SKM-1 (cell line): Measurements from ENCODE around the gene DNAJB12.
A peak's percentile ranks its signal among the peaks of the same experiment; 100 is the strongest.
"Not testable (repeated sequence)": the region's sequence is repeated elsewhere in the genome, so short reads cannot be mapped to it uniquely, and the experiment has no call there.

Experiments used
- DNase-seq: peaks from one replicate; lab custom pipeline; 2025; ENCODE audit not compliant: unreplicated experiment; lab: John Stamatoyannopoulos, UW

Gene DNAJB12

GRCh38 chr10:72354356-72355213 lies at the start of gene DNAJB12:
TSS of gene DNAJB12 (minus strand) at chr10:72354919. CDS start at chr10:72354897, 22 bp downstream.
- DNase-seq: peak; percentile 86

GRCh38 chr10:72395581-72395980 lies 40.9 kb upstream of the DNAJB12 start:
- DNase-seq: not testable (repeated sequence)

- no peak for DNase-seq
Observed at GRCh38 chr10:72392571-72392970, 37.9 kb upstream of the DNAJB12 start.

- no peak for DNase-seq
Observed at GRCh38 chr10:72390764-72391163, 36.0 kb upstream of the DNAJB12 start.

GRCh38 chr10:72389716-72390115 lies 35.0 kb upstream of the DNAJB12 start:
- DNase-seq: no peak

GRCh38 chr10:72389014-72389413 lies 34.3 kb upstream of the DNAJB12 start:
- no peak for DNase-seq

- no peak for DNase-seq
Observed at GRCh38 chr10:72388062-72388461, 33.3 kb upstream of the DNAJB12 start.

- DNase-seq: no peak
Observed at GRCh38 chr10:72386916-72387586, 32.3 kb upstream of the DNAJB12 start.

GRCh38 chr10:72385724-72386123 lies 31.0 kb upstream of the DNAJB12 start:
- DNase-seq: no peak

GRCh38 chr10:72384982-72385381 lies 30.3 kb upstream of the DNAJB12 start:
- not testable (repeated sequence) for DNase-seq

- DNase-seq: no peak
Observed at GRCh38 chr10:72379776-72380175, 25.1 kb upstream of the DNAJB12 start.

- no peak for DNase-seq
Observed at GRCh38 chr10:72379062-72379461, 24.3 kb upstream of the DNAJB12 start.

GRCh38 chr10:72375585-72375984 lies 20.9 kb upstream of the DNAJB12 start:
- DNase-seq: no peak

GRCh38 chr10:72375173-72375572 lies 20.5 kb upstream of the DNAJB12 start:
- no peak for DNase-seq

GRCh38 chr10:72370201-72370722 lies 15.5 kb upstream of the DNAJB12 start:
- no peak for DNase-seq

GRCh38 chr10:72367301-72367960 lies 12.7 kb upstream of the DNAJB12 start:
- no peak for DNase-seq

- no peak for DNase-seq
Observed at GRCh38 chr10:72365106-72365895, 10.6 kb upstream of the DNAJB12 start.

GRCh38 chr10:72364239-72364777 lies 9.6 kb upstream of the DNAJB12 start:
- DNase-seq: peak; percentile 91

- no peak for DNase-seq
Observed at GRCh38 chr10:72356987-72357386, 2.3 kb upstream of the DNAJB12 start.

- DNase-seq: no peak
Observed at GRCh38 chr10:72356115-72356514, 1.4 kb upstream of the DNAJB12 start.

GRCh38 chr10:72355214-72355555 lies 466 bp upstream of the DNAJB12 start:
- no peak for DNase-seq
